GM21786 (cell line): ENCODE results near the gene RCCD1.

Source experiments
- ATAC-seq: cut with Tn5 transposase; IDR thresholded peaks from one replicate; pipeline ENCODE4 v1.9.1; 2021; ENCODE audit not compliant: unreplicated experiment

RCCD1 gene

DNA sequence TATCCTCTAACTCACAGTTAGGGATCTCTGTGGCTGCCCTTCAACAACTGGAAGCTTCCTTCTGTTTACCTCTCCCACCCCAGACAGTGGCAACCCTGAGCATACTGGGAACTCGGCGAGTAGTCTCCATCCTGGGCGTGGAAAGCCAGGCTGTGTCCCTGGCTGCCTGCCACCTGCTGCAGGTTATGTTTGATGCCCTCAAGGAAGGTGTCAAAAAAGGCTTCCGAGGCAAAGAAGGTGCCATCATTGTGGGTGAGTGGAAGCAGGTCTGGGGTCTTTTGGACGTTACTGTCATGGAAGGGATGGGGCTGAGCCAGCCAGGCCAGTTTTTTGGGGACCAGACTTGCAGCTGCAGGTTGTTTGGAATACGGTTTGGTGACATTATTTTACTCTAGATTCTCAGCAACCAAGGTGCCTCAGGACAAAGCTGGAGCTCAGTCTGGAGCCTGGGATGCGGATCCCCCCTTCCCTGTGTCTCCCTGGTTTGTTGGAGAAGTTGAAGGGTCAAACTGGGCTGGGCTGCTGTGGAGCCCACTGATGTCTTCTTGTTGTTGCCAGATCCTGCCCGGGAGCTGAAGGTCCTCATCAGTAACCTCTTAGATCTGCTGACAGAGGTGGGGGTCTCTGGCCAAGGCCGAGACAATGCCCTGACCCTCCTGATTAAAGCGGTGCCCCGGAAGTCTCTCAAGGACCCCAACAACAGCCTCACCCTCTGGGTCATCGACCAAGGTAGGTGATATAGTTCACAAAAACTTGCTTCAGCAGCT is 12.1 kb upstream of the RCCD1 start:
- ATAC-seq, result no peak

GRCh38 chr15:90945091-90945490 is 9.6 kb upstream of the RCCD1 start:
- ATAC-seq, result no peak

- no peak for ATAC-seq
Observed at GRCh38 chr15:90946538-90946937, 8.1 kb upstream of the RCCD1 start.

- no peak for ATAC-seq
Observed at GRCh38 chr15:90946941-90947576, 7.6 kb upstream of the RCCD1 start.

DNA sequence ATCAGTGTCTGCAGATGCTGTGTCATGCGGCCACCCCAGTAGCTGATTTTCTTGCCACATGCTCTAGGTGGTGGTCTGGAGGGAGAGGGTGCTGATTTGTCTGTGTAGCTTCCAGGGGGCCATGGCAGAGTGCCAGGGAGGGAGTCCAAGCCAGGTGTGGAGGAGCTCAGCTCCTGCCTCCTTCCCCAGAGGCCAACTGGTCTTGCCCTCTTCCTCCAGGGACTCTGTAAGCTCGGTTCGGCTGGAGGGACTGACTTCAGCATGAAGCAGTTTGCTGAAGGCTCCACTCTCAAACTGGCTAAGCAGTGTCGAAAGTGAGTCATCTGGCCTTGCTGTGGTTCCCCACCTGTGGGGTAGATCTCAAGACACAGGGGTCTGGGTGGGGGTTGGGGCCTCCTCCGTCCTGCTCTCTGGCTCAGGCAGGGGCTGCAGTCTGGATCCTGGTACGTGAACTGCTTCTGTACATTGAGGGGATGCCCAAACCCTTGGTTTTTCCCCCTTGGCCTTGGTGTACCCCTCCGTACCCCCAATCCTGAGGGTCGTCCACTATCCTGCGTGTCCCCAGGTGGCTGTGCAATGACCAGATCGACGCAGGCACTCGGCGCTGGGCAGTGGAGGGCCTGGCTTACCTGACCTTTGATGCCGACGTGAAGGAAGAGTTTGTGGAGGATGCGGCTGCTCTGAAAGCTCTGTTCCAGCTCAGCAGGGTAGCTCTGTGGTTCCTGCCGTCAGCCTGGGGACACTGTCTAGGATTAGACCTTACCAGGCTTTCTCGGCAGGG is 6.9 kb upstream of the RCCD1 start:
- ATAC-seq, result no peak

DNA sequence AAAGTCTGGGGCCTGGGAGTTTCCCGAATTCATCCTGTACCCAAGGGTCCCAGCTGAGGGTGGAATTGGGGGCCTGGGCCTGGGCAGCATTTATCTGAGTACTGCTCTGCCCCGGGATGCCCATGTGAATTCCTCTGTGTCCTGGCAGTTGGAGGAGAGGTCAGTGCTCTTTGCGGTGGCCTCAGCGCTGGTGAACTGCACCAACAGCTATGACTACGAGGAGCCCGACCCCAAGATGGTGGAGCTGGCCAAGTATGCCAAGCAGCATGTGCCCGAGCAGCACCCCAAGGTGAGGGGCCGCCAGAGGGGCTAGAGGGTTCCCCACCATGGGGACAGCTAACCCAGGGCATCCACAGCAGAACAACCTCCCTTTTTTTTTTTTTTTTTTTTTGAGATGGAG is 6.2 kb upstream of the RCCD1 start:
- no peak for ATAC-seq

GRCh38 chr15:90949979-90950675 is 4.6 kb upstream of the RCCD1 start:
- ATAC-seq, result no peak

DNA sequence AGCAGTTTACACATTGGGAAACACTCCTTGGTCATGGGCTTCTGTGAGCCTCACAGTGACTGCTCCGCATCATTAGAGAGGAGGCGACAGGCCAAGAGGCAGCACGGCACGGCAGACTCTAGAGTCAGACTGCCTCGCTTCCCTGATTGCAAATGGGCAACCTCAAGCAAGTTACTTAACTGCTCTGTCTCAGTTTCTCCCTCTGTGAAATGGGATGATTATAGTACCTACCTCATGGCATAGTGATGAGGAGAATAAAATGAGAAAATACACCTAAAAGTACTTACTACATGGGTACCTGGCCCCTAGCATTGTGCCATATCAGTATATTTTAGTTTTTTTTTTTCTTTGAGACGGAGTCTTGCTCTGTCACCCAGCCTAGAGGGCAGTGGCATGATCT is 4.0 kb upstream of the RCCD1 start:
- no peak for ATAC-seq

DNA sequence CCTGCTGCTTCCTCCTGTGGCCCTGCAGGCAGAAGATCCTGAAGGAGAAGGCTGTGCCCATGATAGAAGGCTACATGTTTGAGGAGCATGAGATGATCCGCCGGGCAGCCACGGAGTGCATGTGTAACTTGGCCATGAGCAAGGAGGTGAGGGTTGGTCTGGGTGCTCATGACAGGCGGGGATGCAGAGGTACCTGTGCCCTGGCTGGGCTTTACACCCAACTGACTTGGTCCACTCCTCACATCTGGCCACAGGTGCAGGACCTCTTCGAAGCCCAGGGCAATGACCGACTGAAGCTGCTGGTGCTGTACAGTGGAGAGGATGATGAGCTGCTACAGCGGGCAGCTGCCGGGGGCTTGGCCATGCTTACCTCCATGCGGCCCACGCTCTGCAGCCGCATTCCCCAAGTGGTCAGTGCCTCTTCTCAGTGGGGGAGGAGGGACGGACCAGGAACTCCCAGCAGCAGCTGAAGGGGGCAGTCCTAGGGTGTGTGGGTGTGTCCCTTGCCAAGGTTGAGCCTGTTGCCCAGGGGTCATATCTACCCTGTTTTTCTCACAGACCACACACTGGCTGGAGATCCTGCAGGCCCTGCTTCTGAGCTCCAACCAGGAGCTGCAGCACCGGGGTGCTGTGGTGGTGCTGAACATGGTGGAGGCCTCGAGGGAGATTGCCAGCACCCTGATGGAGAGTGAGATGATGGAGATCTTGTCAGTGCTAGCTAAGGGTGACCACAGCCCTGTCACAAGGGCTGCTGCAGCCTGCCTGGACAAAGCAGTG is 1.6 kb upstream of the RCCD1 start:
- no peak for ATAC-seq

DNA sequence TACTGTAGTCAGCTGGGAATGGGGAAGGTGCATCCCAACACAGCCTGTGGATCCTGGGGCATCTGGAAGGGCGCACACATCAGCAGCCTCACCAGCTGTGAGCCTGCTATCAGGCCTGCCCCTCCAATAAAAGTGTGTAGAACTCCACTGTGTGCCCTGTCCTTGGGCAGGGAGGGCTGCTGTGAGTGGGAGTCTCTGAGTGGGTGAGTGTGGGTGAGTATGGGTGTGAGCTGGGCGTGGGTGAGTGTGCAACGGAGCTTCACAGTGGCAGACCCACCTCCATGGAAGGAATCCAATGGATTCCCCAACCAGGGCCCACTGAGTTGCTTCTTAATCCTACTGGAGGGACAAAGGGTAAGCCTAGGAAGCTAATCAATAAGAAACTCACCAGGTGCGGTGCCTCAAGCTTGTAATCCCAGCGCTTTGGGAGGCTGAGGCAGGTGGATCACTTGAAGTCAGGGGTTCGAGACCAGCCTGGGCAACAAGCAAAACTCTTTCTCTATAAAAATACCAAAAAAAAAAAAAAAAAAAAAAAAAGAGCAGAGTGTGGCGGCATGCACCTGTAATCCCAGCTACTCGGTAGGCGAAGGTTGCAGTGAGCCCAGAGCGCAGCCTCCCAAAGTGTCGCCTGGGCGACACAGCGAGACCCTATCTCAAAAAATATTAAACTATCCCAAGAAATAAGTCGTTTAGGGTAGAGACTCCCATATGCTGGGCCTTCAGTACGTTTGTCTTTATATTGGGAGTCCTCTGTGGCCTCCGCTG is 555 bp upstream of the RCCD1 start:
- ATAC-seq, result no peak

DNA sequence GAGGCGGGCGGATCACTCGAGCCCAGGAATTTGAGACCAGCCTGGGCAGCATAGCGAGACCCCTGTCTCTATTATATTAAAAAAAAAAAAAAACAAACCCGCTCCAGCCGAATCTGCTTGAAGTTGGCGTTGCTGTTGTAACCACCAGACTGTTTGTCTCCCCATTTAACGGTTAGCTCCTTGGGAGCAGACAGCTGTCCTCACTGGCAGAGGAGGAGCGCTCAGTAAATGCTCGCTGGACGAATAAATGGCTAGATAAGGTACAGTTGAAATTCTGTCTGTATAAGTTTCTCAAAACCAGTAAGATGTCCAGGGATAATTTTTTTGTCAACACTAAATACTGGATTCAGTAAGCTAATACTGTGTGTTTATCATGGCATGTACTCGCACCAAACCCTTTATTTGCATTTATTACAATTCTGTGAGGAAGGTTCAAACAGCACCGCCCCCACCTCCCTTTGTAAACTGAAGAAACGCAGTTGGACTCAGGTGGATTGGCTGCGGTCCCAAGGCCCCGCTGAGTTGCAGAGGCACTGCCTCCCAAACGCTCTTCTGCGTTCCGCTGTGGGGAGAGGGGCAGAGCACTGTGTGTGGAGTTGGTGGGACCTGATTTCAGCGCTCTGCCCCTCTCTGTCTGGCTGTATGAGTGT is 1.1 kb downstream of the RCCD1 start:
- ATAC-seq, result no peak

DNA sequence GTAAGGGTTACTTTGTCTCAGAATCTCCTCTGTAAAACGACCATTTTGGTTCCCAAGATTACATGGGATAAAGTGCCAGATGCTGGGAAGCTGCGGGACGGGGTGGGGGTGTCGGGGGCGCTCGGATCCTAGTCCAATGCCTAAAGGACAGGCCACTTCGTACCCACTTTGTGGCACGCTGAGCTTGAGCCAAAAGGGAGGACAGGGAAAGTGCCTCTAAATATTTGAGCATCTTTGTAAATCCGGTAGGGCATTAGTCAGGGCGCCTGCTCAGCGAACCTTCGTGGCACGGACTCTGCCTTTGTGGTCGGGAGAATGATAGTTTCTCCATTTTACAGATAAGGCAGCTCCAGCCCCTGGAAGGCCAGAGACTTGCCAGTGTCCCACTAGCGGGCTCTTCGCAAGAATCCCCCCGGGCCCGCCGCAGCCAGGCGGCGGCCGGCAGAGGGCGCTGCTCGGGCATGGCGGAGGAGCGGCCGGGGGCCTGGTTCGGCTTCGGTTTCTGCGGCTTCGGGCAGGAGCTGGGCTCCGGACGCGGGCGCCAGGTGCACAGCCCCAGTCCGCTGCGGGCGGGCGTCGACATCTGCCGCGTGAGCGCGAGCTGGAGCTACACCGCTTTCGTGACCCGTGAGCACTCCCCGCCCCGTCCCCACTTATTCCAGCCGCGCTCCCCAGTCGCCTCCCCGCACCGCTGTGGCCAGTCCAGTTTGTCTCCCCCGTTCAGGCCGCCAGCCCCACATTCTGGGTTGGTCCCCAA is 1.8 kb downstream of the RCCD1 start:
- no peak for ATAC-seq

GRCh38 chr15:90957031-90957790 is 2.5 kb downstream of the RCCD1 start:
- no peak for ATAC-seq

- ATAC-seq, result no peak
Observed at GRCh38 chr15:90957791-90958190, 3.1 kb downstream of the RCCD1 start.

GRCh38 chr15:90959028-90959595 is 4.4 kb downstream of the RCCD1 start:
- no peak for ATAC-seq

- no peak for ATAC-seq
Observed at GRCh38 chr15:90959894-90960293, 5.2 kb downstream of the RCCD1 start.

GRCh38 chr15:90960298-90961091 is 5.8 kb downstream of the RCCD1 start:
- ATAC-seq, result no peak
